Smooth muscle cell (in vitro differentiated cells): ENCODE results near the gene SLC25A1. TPM values are rescaled to one million over a fixed set of nuclear protein-coding genes. Genes with fewer than 3 reads are reported as not detected.

Experiments
- DNase-seq: peaks from one replicate; lab custom pipeline; 2025; ENCODE audit not compliant: unreplicated experiment; lab: John Stamatoyannopoulos, UW
- H2AFZ ChIP-seq: fragments of 200-600 bp; sonication (generic); 2 replicates; pipeline ENCODE4 v1.6.0; 2016; ENCODE audit warnings: antibody characterized with exemption, low read depth, mild to moderate bottlenecking
- H3F3A ChIP-seq: fragments of 200-600 bp; sonication (generic); 2 replicates; pipeline ENCODE4 v1.6.0; 2017; ENCODE audit warnings: antibody characterized with exemption, low read depth
- H3K27ac ChIP-seq: fragments of 200-600 bp; sonication (generic); 2 replicates; pipeline ENCODE4 v1.5.1; 2016; ENCODE audit warnings: low read depth, mild to moderate bottlenecking
- H3K27me3 ChIP-seq: fragments of 200-600 bp; sonication (generic); 2 replicates; pipeline ENCODE4 v1.6.1; 2016; ENCODE audit warnings: low read depth, mild to moderate bottlenecking
- H3K36me3 ChIP-seq: fragments of 200-600 bp; sonication (generic); 2 replicates; pipeline ENCODE4 v1.5.1; 2016; ENCODE audit warnings: low read depth
- H3K4me1 ChIP-seq: fragments of 200-600 bp; sonication (generic); 2 replicates; pipeline ENCODE4 v1.5.1; 2016; ENCODE audit warnings: low read depth
- H3K4me2 ChIP-seq: fragments of 200-600 bp; sonication (generic); 2 replicates; pipeline ENCODE4 v1.6.0; 2016; ENCODE audit warnings: mild to moderate bottlenecking
- H3K4me3 ChIP-seq: fragments of 200-600 bp; sonication (generic); 2 replicates; pipeline ENCODE4 v1.5.1; 2016; ENCODE audit warnings: mild to moderate bottlenecking
- H3K79me2 ChIP-seq: fragments of 200-600 bp; sonication (generic); 2 replicates; pipeline ENCODE4 v1.6.0; 2016; ENCODE audit warnings: low read depth, mild to moderate bottlenecking
- H3K9ac ChIP-seq: fragments of 200-600 bp; sonication (generic); 2 replicates; pipeline ENCODE4 v1.6.0; 2016; ENCODE audit warnings: low read depth
- H3K9me3 ChIP-seq: fragments of 200-600 bp; sonication (generic); replicated peaks from 2 replicates; pipeline ENCODE4 v1.5.1; 2016; ENCODE audit warnings: low read depth
- H4K20me1 ChIP-seq: fragments of 200-600 bp; sonication (generic); 2 replicates; pipeline ENCODE4 v1.6.0; 2016; ENCODE audit warnings: low read depth
- WGBS: methylation state at CpG from one replicate; pipeline ENCODE4 v1.1.7; 2016; ENCODE audit warnings: low lambda C conversion rate; 5-methylcytosine and 5-hydroxymethylcytosine counted together
- polyA plus RNA-seq: library from polyadenylated mRNA; unstranded; fragments of >200 nt; fragmentation: Nextera tagmentation; extraction: Ambion mirVana; gene quantifications from 2 replicates; pipeline ENCODE4 v1.2.1, GENCODE V29; 2016
- total RNA-seq: library from RNA; depleted of rRNA; stranded (reverse); fragments of >200 nt; gene quantifications from 2 replicates; pipeline ENCODE4 v1.2.3, GENCODE V29; 2014
- TF ChIP-seq, protein P1 (sequence below): fragments of 200-600 bp; sonication (generic); IDR thresholded peaks from 2 replicates; pipeline ENCODE4 v1.5.1; 2017; ENCODE audit warnings: borderline replicate concordance, mild to moderate bottlenecking, antibody characterized with exemption; ENCODE audit not compliant: insufficient read depth, poor library complexity, severe bottlenecking

The SLC25A1 gene
- total and polyA plus RNA-seq, 2 experiments from 2014 or later = 56.5 to 204 TPM

GRCh38 chr22:19138217-19139000 is 40.1 kb downstream of the SLC25A1 start:
- no peak overlapping the region for H3K4me2 ChIP-seq
- TF ChIP-seq, protein P1, sequence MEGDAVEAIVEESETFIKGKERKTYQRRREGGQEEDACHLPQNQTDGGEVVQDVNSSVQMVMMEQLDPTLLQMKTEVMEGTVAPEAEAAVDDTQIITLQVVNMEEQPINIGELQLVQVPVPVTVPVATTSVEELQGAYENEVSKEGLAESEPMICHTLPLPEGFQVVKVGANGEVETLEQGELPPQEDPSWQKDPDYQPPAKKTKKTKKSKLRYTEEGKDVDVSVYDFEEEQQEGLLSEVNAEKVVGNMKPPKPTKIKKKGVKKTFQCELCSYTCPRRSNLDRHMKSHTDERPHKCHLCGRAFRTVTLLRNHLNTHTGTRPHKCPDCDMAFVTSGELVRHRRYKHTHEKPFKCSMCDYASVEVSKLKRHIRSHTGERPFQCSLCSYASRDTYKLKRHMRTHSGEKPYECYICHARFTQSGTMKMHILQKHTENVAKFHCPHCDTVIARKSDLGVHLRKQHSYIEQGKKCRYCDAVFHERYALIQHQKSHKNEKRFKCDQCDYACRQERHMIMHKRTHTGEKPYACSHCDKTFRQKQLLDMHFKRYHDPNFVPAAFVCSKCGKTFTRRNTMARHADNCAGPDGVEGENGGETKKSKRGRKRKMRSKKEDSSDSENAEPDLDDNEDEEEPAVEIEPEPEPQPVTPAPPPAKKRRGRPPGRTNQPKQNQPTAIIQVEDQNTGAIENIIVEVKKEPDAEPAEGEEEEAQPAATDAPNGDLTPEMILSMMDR = no peak
- no peaks in the 10 kb centered on the region for H3K9me3 ChIP-seq
- no peak overlapping the region for H3K9ac ChIP-seq
- no peaks in the 10 kb centered on the region for H3K4me1 ChIP-seq
- H3K4me3 ChIP-seq = no peak overlapping the region
- H3K27me3 ChIP-seq = no peaks in the 10 kb centered on the region
- H3K79me2 ChIP-seq = peaks cover 3% of the 10 kb centered on the region
- DNase-seq = no peak
- WGBS = 96% methylated on average over 15 of the region's 15 CpGs
- H4K20me1 ChIP-seq = no peaks in the 10 kb centered on the region
- no peaks in the 10 kb centered on the region for H3F3A ChIP-seq
- no peak overlapping the region for H3K27ac ChIP-seq
- H2AFZ ChIP-seq = no peak overlapping the region
- no peaks in the 10 kb centered on the region for H3K36me3 ChIP-seq

DNA sequence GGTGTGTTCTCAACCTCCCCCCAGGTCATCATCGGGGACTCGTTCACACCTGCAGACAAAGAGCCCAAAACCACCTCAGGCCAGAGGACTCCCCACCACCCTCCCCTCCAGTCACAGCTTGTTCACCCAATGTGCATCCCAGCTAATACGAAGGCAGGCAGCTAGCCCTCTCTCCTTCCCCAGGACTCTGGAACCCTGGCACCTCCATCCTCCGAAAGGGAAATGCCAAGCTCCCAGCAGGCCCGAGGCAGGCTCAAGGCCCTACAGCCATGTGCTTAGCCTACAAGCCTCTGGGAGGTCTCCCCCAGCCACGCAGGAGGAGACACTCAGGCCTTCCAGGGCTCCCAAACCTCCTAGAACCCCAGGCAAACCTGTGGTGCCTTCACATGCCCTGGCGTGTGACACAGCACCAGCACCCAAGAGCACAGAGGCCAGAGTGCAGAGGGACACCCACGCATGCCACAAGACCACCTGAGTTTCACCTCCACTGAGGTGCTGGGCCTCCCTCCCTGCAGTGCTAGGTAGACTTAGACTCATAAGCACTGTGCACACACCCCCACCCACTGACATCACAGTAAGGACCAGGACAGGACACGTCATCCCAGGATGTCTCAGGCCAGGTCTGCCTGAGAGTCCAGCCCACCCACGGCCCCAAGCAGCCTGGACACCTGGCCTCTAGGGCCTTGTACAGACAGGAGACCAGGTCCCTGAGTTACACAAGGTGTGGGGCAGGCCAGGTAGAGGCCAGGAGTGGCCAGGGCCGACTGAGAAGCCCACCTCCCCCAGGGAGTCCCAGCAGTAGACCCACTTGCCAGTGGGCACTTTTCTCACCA is 40.9 kb downstream of the SLC25A1 start:
- H3K36me3 ChIP-seq = no peaks in the 10 kb centered on the region
- no peak overlapping the region for H3K4me2 ChIP-seq
- H3K9me3 ChIP-seq = no peaks in the 10 kb centered on the region
- no peak overlapping the region for H2AFZ ChIP-seq
- no peaks in the 10 kb centered on the region for H4K20me1 ChIP-seq
- no peaks in the 10 kb centered on the region for H3K27me3 ChIP-seq
- 94% methylated on average over 11 of the region's 11 CpGs for WGBS
- no peak for DNase-seq
- no peak overlapping the region for H3K27ac ChIP-seq
- TF ChIP-seq, protein P1 = no peak
- no peak overlapping the region for H3K9ac ChIP-seq
- H3K79me2 ChIP-seq = no peaks in the 10 kb centered on the region
- H3K4me3 ChIP-seq = no peak overlapping the region
- no peaks in the 10 kb centered on the region for H3F3A ChIP-seq
- no peaks in the 10 kb centered on the region for H3K4me1 ChIP-seq

GRCh38 chr22:19136915-19137314 is 41.6 kb downstream of the SLC25A1 start:
- TF ChIP-seq, protein P1 = no peak
- H3K36me3 ChIP-seq = no peaks in the 10 kb centered on the region
- no peaks in the 10 kb centered on the region for H4K20me1 ChIP-seq
- no peaks in the 10 kb centered on the region for H3K4me1 ChIP-seq
- DNase-seq = no peak
- no peak overlapping the region for H3K4me3 ChIP-seq
- H3F3A ChIP-seq = no peaks in the 10 kb centered on the region
- H2AFZ ChIP-seq = no peak overlapping the region
- no peak overlapping the region for H3K9ac ChIP-seq
- no peaks in the 10 kb centered on the region for H3K79me2 ChIP-seq
- H3K27me3 ChIP-seq = no peaks in the 10 kb centered on the region
- no peaks in the 10 kb centered on the region for H3K9me3 ChIP-seq
- H3K27ac ChIP-seq = no peak overlapping the region
- no peak overlapping the region for H3K4me2 ChIP-seq
- 98% methylated on average over 10 of the region's 10 CpGs for WGBS
